GM19351 (cell line): ENCODE data around the gene GRIK4.
A peak's percentile ranks its signal among the peaks of the same experiment; 100 is the strongest.

Source experiments
- ATAC-seq: cut with Tn5 transposase; IDR thresholded peaks from one replicate; pipeline ENCODE4 v1.9.1; 2021; ENCODE audit warnings: mild to moderate bottlenecking, moderate library complexity; ENCODE audit not compliant: unreplicated experiment

The GRIK4 gene

DNA sequence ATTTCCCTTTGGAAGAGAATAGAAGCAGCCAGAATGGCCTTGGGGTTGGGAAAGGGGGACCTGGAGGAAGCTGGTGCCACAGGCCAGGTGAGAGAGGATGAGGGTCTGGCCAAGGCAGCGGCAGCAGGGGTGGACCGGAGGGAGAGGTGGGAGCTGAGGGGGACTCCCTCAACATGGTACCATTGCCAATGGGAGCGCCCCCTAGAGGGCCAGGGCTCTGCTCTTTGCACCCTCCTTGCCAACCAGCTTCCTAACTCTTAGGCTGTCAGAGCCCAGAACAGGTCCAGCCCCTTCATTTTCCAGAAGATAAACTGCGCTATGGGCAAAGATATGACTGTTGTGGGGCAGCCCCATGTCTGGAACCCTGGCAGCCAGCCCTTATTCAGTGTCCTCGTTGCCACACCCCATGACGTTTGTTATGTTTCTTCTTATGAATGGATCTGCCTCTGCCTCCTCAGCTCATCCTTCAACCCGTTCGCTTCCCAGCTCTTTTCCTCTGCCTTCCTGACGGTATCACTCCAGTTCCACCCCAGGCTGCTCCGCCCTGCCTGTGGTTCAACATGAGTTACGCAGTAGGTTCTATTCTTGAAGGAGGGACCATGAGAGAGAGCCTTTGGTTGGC lies 185.2 kb downstream of the GRIK4 start:
- ATAC-seq = no peak

DNA sequence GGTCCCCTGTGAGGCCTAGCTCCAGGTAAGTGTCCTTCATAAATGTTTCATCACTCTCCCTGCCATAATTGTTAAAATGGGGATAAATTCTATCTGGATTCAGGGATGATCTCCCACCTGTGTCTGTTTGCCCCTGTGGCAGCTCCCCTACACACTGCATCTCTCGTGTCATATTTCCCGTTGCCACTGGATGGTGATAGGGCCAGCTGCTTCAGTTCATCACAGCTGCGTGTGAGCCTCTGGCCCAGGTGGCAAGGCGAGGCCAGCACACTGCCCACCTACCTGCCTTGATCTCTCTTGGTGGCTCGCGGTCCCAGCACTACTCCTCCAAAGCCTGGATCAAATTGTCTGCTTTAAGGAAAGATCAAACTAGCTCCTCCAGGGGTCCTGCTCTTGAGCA lies 187.4 kb downstream of the GRIK4 start:
- no peak for ATAC-seq

DNA sequence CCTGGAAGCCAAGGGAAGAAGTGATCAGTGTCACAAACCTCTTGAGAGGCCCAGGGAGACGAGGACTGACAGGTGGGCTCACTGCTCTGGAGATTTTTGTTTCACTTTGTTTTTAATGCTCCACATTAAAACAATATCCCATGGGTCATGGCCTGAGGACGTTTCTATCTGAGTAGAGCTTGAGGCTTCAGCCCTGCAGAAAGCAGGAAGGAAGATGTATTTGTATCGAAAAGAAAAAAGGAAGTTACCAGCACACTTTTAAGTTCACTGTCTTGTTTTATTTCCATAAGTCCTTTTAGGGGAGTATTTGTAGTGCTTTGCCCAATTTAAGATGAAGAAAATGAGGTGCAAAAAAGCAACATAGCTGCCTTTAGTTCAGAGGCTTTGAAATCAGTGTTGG lies 191.1 kb downstream of the GRIK4 start:
- ATAC-seq = no peak

DNA sequence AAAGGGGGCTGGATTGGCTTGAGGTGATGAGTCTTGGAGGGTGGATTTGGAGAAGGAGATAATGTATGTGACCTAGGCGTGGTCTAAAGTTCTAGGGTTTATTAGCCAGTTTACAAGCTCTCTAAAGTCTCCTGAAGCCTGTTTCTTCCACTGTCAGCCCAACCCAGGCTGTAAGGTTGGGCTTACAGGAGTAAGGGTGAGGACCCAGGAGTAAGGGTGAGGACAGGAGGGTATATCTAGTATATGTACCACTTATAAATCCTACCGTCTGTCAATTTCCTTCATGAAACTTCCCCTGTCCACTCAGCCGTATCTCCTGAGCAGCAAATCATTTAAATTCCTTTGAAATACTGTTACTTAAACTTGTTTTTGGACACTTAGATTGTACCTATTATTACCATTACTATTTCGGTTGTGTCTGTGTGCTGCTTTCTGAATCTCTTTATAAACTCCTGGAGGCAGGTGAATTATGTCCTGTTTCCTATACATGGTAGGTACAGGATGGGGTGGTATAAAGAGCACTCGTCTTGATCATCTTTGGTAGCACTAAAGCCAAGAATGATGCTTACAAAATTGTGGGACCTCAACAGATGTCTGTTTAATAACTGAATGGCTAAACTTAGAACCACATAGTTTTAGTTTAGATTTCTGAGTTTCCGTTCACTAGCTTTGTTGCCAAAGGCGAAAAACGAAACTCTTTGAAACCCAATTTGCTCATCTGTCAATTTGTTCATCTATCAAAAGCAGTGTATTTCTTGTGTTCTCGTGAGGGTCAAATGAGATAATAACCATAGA lies 192.0 kb downstream of the GRIK4 start:
- ATAC-seq = peak; percentile 76

DNA sequence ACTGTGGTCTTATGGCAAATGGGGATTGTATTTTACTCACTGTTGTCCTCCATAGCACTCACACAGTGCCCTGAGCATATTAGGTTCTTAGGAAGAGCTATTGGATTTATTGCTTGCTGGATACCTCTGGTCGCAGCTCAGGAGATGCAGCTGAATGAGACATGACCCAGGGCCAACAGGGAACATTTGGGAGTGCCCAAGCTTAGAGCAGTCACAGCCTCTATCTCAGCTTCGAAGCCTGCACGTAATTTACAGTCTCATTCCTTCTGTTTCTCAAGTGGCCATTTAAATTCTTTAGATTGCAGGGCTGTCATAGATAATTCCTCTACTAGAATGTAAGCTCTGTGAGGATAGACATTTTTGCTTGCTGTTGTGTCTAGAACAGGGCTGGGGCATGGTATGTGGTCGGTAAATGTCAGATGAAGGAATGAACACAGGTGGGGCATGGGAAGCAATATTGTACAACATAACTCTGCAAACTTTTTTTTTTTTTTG lies 192.8 kb downstream of the GRIK4 start:
- peak; percentile 26 for ATAC-seq

DNA sequence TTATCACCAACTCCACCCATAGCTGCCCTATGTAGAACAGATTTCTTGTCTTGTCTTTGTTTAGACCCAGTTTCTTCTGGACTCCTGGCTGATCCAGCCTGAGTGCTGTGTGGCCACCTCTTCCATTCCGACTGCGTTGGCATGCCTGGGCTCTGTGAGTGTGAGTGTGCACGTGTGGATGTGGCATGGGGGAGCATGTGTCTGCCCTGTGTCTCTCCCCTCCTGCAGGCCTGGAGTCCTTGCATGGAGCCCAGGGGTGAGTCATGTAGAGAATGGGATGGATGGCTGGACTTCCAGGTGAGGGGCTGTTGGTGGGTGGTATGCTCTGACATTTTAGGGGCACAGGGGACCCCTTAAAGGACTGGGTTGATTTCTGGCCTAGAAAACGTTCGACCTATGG lies 194.7 kb downstream of the GRIK4 start:
- ATAC-seq = no peak

DNA sequence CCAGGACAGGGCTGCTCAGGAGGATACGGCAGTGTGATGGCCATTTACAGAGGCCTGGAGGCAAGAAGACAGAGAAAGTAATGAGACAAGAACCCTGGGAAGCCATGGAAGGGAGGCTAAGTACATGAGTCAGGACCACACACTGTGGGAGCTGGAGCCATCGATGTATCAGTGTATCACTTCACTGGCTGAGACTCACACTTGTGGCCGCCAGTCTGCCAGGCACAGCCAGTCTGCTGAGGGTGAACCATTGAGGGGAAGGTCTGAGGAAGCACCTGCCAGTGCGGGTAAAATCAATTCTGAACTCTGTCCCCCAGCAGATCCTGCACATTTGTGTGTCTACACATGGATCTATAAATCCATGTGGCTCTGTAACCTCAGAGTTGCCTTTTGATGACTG lies 195.6 kb downstream of the GRIK4 start:
- no peak for ATAC-seq

DNA sequence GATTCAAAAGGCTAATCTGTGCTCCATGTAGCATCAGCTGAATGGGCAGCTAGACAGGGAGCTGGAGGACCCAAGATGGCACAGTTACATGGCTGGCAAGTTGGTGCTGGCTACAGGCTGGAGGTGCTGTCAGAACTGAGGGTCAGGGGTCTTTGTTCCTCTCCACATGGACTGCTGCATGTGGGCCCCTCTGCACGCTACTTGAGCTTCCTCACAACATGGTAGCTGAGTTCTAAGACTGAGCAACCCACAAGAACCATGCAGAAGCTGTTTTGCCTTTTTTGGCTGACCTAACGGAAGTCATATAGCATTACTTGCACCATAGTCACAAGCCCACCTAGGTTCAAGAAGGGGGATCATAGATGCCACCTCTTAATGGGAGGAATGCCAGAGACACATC lies 196.1 kb downstream of the GRIK4 start:
- no peak for ATAC-seq

DNA sequence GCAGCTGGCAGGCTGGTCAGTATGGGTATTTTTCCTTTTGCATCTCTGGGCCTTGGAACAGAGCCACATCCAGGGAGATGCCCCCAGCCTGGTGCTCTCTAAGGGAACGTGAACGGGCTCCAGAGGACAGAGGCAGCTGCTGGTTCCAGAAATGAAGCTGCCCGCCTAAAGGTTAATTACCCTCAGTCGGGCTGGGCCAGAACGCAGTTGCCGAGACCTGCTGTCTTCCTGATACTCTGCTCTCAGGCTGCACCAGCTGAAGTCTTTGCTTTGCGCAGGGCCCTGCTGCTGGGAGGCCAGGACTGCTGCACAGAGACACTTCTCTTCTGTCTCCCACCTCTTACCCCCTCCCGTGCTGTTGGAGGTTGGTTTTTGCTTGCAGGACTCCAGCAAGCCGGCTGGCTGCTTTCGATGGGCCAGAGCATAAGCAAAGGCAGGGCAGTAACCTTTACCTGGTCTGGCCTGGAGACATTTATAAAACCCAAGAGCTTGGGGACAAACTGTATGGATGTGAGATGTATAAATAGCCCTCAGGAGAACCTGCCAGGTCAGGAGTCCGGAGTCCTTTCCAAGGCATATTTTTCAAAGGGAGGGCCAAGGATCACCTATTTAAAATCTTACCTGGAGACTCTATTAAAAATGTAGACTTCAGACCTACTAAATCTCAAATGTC lies 197.1 kb downstream of the GRIK4 start:
- ATAC-seq = no peak

DNA sequence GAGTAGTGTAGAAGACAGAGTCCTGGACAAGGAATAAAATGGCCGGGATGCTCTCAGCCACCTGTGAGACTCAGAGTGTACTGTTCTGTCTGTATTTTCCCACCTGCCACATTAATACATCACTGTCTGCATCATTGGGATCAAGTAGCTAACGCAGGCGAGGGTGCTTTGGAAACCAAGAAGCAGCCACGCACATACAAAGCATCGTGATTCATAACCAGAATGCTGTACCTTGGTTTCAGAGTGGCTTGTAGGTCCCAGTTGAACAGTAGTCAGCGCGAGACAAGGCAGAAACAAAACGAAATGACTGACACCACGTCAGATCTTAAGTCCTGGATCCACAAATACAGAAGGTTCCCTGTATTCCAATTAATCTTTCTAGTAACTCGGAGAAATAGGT lies 198.3 kb downstream of the GRIK4 start:
- peak; percentile 91 for ATAC-seq

DNA sequence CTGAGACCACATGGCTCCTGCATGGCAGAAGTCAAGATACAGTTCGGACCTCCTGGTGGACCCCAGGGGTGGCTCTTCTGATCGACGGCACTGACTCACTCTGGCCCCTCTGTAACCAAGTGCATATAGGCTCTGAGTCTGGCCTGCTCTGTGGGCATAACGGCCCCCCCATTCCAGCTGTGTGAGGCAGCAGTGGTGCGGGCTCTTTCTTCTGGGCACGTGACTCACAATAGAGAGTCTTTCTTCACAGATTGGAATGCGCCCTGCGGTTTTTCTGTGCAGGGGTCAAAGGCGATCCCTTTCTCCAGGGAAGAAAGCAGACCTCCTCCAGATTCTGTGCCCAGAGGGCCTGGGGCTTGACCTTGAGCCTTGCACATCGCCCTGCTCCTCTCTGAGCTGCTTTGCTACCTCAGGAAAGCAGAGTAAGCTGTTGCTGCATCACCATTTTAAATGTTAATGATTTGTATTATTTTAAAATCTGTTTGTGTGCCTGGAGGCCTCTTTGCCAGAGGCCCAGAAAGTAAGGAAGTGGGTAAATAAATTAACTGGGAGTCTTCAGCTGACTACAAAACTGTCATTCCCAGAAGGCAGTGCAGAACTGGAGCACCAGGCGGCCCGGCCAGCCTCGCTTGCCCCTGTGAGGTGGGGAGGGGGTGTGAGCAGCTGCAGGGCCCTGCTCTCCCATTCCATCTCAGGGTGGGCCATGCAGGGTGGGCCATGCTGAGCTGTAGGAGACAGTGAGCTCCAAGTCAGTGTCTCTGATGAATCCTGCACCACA lies 199.0 kb downstream of the GRIK4 start:
- peak; percentile 14 for ATAC-seq

DNA sequence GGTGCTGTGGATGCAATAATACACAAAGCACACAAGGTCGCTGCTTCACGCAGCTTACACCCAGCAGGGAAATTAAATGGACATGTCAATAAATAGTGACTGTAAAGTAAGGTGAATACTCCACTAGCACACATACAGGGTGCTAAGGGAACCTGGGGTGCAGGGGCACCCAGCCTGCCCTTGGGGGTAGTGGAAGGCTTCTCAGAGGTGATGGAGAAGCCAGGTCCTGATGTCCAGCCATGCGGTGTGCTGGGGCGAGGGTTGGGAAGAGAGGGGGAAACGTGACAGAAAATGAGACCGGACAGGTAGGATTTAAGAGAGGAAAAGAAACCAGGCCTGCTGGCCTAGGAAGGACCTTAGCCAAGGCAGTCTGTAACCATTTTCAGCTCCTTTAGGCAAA lies 200.5 kb downstream of the GRIK4 start:
- ATAC-seq = no peak

DNA sequence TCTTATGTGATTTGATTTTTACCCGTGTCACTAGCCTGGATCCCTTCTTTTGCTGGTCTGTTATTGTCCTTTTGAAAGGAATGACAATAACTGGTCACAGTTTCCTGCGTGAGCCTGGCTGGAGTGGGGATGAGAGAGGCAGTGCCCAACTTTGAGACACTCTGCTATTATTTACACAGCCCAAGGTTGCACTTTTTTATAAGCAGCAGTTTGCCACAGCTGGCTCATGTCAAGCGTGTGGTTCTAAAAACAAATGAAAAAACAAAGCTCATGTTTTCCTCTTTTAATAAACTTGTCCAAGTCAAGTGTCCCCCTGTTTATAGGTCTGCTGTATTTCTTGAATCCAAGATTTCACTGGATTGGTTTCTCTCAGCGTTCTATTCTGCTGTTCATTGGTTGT lies 201.3 kb downstream of the GRIK4 start:
- no peak for ATAC-seq

DNA sequence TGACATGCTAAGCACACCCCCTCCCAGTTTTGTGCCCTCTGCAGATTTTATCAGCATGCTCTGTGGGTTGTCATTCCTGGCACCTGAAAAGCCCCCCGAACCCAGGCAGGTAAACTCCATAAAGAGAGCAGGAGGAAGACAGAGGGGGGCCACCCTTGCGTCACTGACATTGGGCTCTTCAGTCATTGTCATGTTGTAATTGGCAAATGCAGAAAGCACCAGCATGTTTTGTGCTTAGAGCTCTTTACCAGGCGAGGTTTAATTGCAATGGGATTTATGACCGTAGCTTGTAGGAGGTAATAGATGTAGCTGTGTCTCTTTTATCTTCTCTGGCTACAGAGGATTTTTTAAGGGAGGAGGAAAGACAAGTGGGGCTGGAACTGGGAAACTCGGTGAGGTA lies 201.7 kb downstream of the GRIK4 start:
- ATAC-seq = no peak

DNA sequence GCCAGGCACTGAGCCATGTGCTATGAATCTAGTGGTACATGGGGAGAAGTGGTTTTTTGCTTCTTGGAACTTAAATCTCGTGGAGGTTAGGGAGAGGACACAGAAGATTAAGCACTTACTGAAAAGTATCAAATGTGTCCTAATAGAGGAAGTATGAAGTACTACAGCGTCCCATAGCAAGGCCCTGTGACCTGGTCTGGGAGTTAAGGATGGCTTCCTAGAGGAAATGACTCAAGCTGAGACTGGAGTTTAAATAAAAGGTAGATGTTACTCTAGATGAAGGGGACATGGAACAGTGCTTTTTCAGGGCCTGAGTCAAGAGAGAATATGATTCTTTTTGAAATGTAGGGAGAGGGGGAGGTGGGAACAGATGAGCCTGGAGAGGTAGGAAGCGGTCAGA lies 202.9 kb downstream of the GRIK4 start:
- no peak for ATAC-seq

DNA sequence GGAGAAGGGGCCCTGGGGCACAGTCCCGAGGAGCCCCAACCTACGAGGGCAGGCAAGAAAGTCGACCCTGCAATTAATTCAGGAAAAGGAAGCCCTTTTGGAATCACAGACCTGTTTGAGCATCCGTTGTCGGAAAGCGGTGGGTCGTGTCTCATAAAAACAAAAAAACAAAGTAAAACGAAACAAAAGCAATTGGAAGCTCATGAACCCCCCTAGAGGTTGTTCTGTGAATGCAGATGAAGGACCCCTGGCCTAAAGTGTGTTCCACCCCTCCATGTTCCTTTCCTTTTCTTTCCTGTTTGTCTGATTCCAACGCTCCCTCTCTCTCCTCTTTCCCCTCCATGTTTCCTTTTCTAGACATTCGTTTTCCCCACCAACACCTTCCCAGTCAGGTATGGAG lies 203.7 kb downstream of the GRIK4 start:
- peak; percentile 63 for ATAC-seq

DNA sequence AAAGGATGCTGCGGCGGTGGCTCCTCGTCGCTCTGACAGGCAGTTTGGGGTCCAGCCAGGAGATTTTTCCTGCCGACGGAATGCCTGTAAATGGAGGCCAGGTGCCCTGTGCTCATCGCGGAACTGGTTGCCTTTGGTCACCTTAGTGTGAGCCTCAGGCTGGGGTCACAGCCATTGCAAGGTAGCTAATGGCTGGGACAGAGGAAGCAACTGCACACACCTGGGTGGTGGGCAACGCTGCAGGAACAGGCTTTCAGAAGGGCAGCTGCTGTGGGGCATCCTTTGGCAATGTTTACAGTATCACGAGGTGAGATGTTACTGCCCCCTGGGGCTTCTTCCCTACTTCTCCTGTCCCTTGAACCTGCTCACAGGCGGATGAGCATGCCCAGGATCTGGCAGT lies 205.5 kb downstream of the GRIK4 start:
- no peak for ATAC-seq

DNA sequence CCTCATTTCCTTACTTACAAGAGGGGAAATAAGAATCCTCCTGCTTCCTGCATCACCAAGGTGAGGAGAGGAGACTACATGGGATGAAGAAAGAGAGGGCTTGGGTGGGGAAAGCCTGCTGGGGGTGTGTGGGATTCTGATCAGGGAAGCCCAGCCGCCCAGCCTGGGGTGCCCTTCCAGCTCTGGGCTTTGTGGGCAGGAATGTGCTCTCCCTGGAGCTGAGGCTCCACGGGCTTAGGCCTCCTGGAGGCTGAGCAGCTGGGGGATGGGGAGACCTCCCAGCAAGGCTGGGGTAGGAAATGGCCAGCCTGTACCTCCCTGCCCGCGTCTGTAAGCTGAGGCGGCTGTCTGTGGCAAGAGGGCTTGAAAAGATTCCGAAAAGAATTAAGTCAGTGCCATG lies 206.1 kb downstream of the GRIK4 start:
- ATAC-seq = no peak

DNA sequence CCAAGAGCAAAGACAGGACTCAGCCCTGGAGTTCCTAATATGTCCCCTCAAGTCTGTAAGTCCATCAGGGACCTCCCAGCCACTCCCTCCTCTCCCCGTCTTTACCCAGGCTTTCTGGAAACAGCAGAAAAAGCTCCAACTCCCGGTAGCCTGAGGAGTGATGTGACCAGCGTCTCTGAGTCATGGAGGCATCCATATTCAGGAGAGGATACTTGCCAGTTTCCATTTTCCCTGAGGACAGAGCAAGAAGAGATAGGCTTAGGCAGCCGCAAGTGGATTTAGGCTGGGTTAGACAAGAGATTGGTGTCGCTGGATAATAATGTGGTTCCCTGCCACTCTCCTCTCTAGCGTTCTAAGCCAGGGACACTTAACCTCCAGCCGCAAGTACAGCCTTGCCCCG lies 206.6 kb downstream of the GRIK4 start:
- no peak for ATAC-seq

DNA sequence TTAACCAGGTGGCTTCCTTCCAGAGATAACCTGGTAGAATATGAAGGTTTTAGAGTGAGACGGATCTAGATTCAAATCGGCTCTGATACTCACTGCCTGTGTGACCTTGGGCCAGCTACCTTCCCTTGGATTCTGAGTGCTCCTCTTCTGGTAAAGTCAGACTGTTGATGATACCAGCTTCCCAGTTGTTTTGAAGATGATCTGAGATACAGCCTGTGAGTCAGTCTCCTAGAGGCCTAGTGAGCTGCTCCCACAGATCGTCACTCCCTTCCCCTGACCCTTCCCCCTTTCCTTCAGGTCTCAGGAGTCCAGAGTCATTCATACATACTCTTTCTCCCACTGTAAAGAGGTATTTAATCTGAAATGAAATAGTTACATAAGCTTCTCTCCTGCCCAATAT lies 207.8 kb downstream of the GRIK4 start:
- ATAC-seq = no peak

DNA sequence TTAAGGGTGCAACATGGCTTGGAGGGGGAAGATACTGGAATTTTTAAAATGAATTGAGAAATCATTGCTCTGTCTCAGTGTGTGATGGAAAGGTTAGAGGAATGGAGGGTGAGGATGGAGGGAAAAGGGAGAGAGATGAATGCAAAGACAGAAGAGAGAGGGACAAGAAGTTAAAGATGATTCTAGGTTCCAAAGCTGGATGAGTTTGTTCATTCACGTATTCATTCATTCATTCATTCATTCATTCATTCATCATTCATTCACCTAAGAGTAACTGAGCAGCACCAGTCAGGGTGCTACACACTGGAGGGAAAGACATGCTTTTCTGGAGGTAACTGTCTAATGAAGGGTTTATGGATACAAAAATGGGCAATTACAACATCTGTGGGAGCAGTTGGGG lies 209.2 kb downstream of the GRIK4 start:
- ATAC-seq = no peak
